GM12865 (cell line): ENCODE results near the gene SMPD3.
"Not testable (repeated sequence)": the region's sequence is repeated elsewhere in the genome, so short reads cannot be mapped to it uniquely, and the experiment has no call there.

Experiments used
- DNase-seq: peaks from one replicate; pipeline ENCODE4 v3.0.0; 2010; ENCODE audit warnings: low read depth
- H3K4me3 ChIP-seq: 2 replicates; pipeline ENCODE4 v1.5.1; 2011; ENCODE audit warnings: mild to moderate bottlenecking, low read depth, low read length, control low read depth
- CTCF ChIP-seq: IDR thresholded peaks from 2 replicates; pipeline ENCODE4 v1.5.1; 2011; ENCODE audit warnings: low read length, control low read depth, low read depth, inconsistent platforms; ENCODE audit not compliant: insufficient read depth; ENCODE audit errors: missing control alignments

SMPD3 gene

GRCh38 chr16:68448360-68448970 lies at the start of gene SMPD3:
Gene SMPD3 (minus strand): TSS chr16:68448508. CDS start chr16:68372181, 76,327 bp downstream.
- H3K4me3 ChIP-seq, result peak within 1 kb of the TSS; percentile 44
- no peak for TF ChIP-seq CTCF
- peak; percentile 99 for DNase-seq

GRCh38 chr16:68496689-68497088 lies 48.4 kb upstream of the SMPD3 start:
- H3K4me3 ChIP-seq, result no peak overlapping the region
- DNase-seq, result no peak
- no peak for TF ChIP-seq CTCF

DNA sequence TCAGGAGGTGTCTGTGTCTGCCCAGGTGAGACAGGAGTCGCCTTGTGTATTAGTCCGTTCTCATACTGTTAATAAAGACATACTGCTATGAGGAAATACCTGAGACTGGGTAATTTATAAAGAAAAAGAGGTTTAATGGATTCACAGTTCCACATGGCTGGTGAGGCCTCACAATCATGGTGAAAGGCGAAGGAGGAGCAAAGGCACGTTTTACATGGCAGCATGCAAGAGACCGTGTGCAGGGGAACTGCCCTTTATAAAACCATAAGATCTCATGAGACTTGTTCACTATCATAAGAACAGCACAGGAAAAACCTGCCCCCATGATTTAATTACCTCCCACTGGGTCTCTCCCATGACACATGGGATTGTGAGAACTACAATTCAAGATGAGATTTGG lies 46.0 kb upstream of the SMPD3 start:
- DNase-seq, H3K4me3 ChIP-seq: not testable (repeated sequence)

- no peak overlapping the region for H3K4me3 ChIP-seq
- DNase-seq, result no peak
- TF ChIP-seq CTCF, result no peak
Measured at GRCh38 chr16:68493412-68494070, 45.2 kb upstream of the SMPD3 start.

- H3K4me3 ChIP-seq, result no peak overlapping the region
- no peak for DNase-seq
- TF ChIP-seq CTCF, result no peak
Measured at GRCh38 chr16:68492543-68493411, 44.5 kb upstream of the SMPD3 start.

- no peak overlapping the region for H3K4me3 ChIP-seq
- DNase-seq, result no peak
- TF ChIP-seq CTCF, result no peak
Measured at GRCh38 chr16:68492151-68492542, 43.8 kb upstream of the SMPD3 start.

DNA sequence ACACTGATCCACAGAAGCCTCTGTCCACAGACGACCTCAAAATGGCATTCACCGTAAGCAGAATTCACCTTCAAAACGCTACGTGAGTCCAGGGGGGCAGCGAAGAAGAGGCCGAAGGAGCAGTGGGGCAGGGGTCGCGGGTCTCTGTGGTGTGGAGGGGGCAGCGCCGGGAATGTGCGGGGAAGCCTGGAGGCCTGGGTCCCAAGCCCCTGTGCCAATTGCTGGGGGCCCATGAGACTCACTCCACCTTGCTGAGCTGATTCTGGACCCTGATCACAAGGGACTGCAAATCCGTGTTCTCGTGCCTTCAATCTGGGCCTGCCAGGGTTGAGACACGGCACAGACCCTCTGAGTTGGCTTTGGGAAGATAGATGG lies 43.3 kb upstream of the SMPD3 start:
- no peak for DNase-seq
- H3K4me3 ChIP-seq, result peak overlapping the region; percentile 22
- TF ChIP-seq CTCF, result no peak
